Raji (cell line): ENCODE data around the gene DHCR7.

Experiments used
- POLR2A ChIP-seq: IDR thresholded peaks from 2 replicates; pipeline ENCODE4 v1.6.1; 2011; ENCODE audit warnings: low read depth, low read length, control low read depth; ENCODE audit not compliant: insufficient read depth

DHCR7 gene

GRCh38 chr11:71428861-71429435 is 19.2 kb downstream of the DHCR7 start:
- TF ChIP-seq POLR2A = no peak

GRCh38 chr11:71426413-71426812 is 21.8 kb downstream of the DHCR7 start:
- TF ChIP-seq POLR2A = no peak

DNA sequence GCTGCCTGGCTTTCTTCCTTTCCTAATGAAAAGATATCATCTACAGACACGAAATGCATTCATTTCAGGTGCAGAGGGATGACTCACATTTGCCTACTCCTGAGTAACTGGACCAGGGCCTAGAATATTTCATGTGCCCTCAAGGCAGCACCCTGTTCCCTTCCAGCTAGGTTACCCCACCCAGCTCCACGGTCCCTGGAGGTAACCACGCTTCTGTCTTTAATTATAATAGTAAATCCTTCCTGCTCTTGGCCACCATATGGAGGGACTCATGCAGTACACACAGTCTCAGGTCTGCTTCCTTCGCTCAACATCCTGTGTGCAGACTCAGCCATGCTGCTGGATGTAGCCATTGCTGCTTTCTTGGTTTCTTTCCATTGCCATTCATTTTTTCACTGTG is 22.3 kb downstream of the DHCR7 start:
- no peak for TF ChIP-seq POLR2A

DNA sequence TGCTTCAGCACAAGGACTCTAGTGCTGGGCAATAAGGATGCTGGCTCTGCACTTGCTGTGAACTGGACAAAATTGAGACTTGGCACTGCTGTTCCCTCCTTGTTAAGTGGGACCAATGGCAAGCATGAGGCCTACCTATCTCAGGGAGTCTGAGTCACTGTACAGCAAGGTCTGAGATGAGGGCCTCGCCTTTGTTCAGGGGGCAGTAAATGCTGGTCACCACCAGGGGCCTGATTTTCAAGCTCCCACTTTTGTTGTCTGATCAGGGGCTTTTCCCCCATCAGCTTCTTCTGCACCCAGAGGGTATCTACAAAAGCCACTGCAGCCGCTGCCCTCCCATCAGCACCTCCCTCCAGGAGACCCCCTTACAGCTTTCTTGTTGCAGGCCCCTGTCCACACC is 22.8 kb downstream of the DHCR7 start:
- no peak for TF ChIP-seq POLR2A

DNA sequence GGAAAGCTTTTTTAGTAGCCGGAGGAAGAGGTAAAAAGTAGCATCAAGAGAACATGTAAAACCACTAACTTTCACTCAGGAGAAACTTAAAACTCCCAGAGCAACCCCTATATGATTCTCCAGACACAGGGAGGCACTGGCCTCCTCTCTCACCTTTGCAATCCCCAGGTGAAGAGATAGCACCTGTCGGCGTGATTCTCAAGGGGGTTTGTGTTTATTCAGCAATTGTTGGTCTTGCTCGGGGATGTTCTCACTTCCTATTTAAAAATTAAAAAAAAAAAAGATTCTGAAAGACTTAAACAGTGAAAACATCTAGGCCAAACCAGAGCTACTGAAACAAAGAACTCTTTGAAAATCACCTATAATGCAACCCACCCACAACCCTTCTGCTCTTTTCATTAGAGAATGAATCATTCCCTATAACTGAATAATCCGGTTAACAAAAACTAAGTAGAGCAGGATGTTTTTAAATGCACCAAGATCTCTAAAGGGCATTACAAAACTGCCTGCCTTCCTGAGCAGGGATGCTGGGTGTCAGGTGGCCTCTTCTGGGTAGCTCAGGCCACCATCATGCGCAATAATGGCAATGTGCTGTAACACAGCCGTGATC is 24.9 kb downstream of the DHCR7 start:
- TF ChIP-seq POLR2A = no peak

DNA sequence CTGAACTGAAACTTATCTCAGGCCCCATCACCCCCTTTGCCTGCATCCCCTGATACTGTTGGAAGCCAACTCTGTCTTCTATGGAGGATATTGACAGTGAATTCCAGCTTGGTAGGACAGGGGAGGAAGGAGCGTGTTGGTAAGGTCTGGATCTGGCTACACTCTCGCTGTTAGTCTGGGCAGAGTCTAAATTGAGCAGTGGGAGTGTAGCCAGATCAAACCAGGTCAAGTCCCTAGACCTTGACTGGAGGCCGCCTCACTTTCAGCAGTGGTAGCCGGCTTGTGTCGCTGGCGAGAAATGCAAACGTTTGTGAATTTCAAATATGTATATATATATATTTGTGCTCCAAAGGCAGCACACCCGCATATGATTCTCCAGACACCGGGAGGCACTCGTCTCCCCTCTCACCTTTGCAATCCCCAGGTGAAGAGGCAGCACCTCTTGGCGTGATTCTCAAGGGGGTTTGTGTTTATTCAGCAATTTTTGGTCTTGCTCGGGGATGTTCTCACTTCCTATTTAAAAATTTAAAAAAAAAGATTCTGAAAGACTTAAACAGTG is 26.7 kb downstream of the DHCR7 start:
- TF ChIP-seq POLR2A = no peak

- TF ChIP-seq POLR2A = no peak
These were observed 27.5 kb downstream of the DHCR7 start for GRCh38 chr11:71420455-71421241.

DNA sequence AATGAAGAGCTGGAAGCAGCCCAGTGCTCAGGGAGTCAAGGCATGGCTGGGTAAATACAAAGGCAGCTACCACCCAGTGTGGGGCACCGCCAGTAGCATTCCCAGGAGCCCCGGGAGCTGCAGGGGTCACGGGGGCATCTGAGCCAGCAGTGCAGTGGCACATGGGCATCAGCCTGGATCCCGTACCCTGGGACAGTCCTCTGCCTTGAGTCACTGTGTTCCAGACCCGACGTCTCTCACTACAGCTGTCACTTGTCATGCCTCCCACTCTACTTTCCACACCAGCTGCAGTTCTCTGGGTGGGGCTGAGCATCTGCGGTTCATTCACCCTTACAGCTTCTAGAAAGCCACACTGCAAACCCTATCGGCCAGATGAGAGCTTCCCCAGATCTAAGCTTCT is 29.6 kb downstream of the DHCR7 start:
- TF ChIP-seq POLR2A = no peak

DNA sequence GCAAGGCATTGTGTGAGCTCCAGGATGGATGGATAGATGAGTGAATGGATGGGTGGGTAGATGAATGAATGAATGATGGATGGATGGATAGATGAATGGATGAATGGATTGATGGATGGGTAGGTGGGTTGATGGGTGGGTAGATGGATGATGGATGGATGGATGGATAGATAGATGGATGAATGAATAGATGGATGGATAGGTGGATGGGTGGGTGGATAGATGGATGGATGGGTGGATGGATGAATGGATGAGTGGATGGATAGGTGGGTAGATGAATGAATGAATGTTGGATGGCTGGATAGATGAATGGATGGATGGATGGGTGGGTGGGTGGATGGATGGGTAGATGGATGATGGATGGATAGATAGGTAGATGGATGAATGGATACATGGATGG is 33.5 kb downstream of the DHCR7 start:
- no peak for TF ChIP-seq POLR2A

DNA sequence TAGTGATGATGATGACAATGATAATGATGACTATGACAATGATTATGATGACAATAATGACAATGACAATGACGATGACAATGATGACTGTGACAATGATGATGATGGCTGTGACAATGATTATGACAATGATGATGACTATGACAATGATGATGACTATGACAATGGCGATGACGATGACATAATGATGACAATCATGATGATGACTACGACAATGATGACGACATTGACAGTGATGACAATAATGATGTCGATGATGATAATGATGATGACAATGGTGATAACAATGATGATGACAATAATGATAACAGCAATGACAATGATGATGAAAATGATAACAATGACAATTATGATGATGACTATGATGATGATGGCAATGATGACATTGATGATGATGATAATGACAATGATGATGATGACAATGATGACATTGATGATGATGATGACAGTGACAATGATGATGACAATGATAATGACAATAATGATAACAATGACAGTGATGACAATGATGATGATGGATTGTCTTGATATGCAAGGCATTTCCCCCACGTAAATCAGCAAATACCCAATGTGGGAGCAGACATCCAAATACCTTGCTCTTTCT is 37.7 kb downstream of the DHCR7 start:
- no peak for TF ChIP-seq POLR2A

- no peak for TF ChIP-seq POLR2A
These were observed 39.4 kb downstream of the DHCR7 start for GRCh38 chr11:71408826-71409225.

- TF ChIP-seq POLR2A = no peak
These were observed 40.8 kb downstream of the DHCR7 start for GRCh38 chr11:71407356-71407755.

GRCh38 chr11:71406681-71407080 is 41.5 kb downstream of the DHCR7 start:
- no peak for TF ChIP-seq POLR2A

DNA sequence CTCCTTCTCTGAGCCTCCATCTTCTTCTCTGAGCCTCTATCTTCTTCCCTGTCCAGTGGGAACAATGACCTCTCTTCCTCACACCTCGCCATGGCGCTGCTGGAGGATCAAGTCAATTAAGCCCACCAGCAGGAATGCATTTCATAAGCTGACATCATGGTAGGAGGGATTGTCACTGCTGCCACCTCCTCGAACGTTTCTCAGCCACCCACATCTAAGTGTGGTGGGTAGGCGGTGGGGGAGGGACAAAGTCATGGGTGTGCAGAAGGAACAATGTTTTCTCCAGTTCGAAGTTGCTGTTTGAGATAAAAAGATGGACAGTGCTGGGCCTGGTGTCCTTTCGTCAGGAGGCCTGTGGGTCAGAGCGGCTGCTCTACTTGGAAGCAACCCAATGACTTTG is 44.0 kb downstream of the DHCR7 start:
- no peak for TF ChIP-seq POLR2A

DNA sequence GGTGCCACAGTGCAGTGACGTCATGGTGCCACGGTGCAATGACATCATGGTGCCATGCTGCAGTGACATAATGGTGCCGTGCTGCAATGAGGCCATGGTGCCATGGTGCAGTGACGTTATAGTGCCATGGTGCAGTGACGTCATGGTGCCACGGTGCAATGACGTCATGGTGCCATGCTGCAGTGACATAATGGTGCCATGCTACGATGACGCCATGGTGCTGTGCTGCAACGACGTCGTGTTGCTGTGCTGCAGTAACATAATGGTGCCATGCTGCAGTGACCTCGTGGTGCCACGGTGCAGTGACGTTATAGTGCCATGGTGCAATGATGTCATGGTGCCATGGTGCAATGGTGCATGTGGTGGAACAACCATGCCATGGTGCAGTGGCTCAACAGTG is 45.3 kb downstream of the DHCR7 start:
- no peak for TF ChIP-seq POLR2A

- no peak for TF ChIP-seq POLR2A
These were observed 48.0 kb downstream of the DHCR7 start for GRCh38 chr11:71400216-71400615.

- no peak for TF ChIP-seq POLR2A
These were observed 48.9 kb downstream of the DHCR7 start for GRCh38 chr11:71399341-71399740.
